Transverse colon (tissue), 3 donors: ENCODE measurements around the gene HMX3.

Source experiments
- CTCF ChIP-seq, 5 experiments: fragments of 200-600 bp in 3 of 5; fragments of 450-650 bp in 2 of 5; sonication (generic) in 3 of 5; IDR thresholded peaks; 1 replicate in 2 of 5; 2 replicates in 3 of 5; pipeline ENCODE4 v1.5.1; 2016 to 2017; ENCODE audit warnings: antibody characterized with exemption in 5 of 5, inconsistent platforms in 3 of 5, mild to moderate bottlenecking in 2 of 5, moderate library complexity in 1 of 5
- EP300 ChIP-seq: sonication (generic); formaldehyde crosslinking; IDR thresholded peaks from one replicate; pipeline ENCODE4 v1.6.1; 2017; ENCODE audit warnings: antibody characterized with exemption, low read depth

GRCh38 chr10:123109466-123109865 is 26.3 kb upstream of the HMX3 start:
- TF ChIP-seq EP300 (no peak), CTCF (IDR thresholded peaks at IDR 0.05) (no peak)
